Fibroblast of lung (primary cell): ENCODE data around the gene TBXAS1.

Source experiments
- EZH2 ChIP-seq: IDR thresholded peaks from 2 replicates; pipeline ENCODE4 v1.5.1; 2012; ENCODE audit warnings: low read length, control low read depth, mild to moderate bottlenecking; ENCODE audit errors: missing control alignments
- TF ChIP-seq, protein P1 (sequence below), 2 donors: IDR thresholded peaks in 1 of 2; conservative IDR thresholded peaks in 1 of 2; 1 replicate in 1 of 2; 2 replicates in 1 of 2; pipeline ENCODE4 v1.5.1; 2011 to 2012; ENCODE audit warnings: low read length in 2 of 2, control low read depth in 1 of 2, inconsistent platforms in 1 of 2, low read depth in 1 of 2, mild to moderate bottlenecking in 1 of 2

GRCh38 chr7:139817249-139817648 lies 11.8 kb upstream of the TBXAS1 start:
- TF ChIP-seq, protein P1, sequence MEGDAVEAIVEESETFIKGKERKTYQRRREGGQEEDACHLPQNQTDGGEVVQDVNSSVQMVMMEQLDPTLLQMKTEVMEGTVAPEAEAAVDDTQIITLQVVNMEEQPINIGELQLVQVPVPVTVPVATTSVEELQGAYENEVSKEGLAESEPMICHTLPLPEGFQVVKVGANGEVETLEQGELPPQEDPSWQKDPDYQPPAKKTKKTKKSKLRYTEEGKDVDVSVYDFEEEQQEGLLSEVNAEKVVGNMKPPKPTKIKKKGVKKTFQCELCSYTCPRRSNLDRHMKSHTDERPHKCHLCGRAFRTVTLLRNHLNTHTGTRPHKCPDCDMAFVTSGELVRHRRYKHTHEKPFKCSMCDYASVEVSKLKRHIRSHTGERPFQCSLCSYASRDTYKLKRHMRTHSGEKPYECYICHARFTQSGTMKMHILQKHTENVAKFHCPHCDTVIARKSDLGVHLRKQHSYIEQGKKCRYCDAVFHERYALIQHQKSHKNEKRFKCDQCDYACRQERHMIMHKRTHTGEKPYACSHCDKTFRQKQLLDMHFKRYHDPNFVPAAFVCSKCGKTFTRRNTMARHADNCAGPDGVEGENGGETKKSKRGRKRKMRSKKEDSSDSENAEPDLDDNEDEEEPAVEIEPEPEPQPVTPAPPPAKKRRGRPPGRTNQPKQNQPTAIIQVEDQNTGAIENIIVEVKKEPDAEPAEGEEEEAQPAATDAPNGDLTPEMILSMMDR (conservative IDR thresholded peaks at IDR 0.05 in 1 of 2, IDR thresholded peaks at IDR 0.05 in 1 of 2; ENCODE audit: low read depth in 1 of 2, low read length in 2 of 2) = no peak
- no peak for TF ChIP-seq EZH2
